Tibial artery (tissue), 4 donors: Measurements from ENCODE around the gene FADD.

Experiments
- DNase-seq, 2 donors: peaks; one replicate each; pipeline ENCODE4 v3.0.0-alpha.2; 2019
- H3K27ac ChIP-seq, 2 donors: fragments of 200-600 bp; sonication (generic) in 1 of 2; 1 replicate in 1 of 2; 2 replicates in 1 of 2; pipeline ENCODE4 v1.5.1; 2018 to 2019; ENCODE audit warnings: mild to moderate bottlenecking in 1 of 2
- H3K27me3 ChIP-seq, 2 donors: fragments of 200-600 bp; sonication (generic) in 1 of 2; one replicate each; pipeline versions ENCODE4 v1.5.1 to v1.6.0; 2016 to 2019
- H3K36me3 ChIP-seq, 3 donors: fragments of 200-600 bp; sonication (generic) in 2 of 3; one replicate each; pipeline ENCODE4 v1.5.1; 2016 to 2019; ENCODE audit warnings: mild to moderate bottlenecking in 2 of 3
- H3K4me1 ChIP-seq, 4 donors: fragments of 200-600 bp; sonication (generic) in 2 of 4; 1 replicate in 3 of 4; 2 replicates in 1 of 4; pipeline ENCODE4 v1.5.1; 2016 to 2019
- H3K4me3 ChIP-seq, 2 donors: fragments of 200-600 bp; sonication (generic) in 1 of 2; 1 replicate in 1 of 2; 2 replicates in 1 of 2; pipeline ENCODE4 v1.5.1; 2018 to 2019; ENCODE audit warnings: mild to moderate bottlenecking in 2 of 2
- H3K9me3 ChIP-seq, 3 donors: fragments of 200-600 bp; sonication (generic) in 1 of 3; one replicate each; pipeline ENCODE4 v1.5.1; 2016 to 2019
- CTCF ChIP-seq, 2 experiments: fragments of 200-600 bp in 1 of 2; fragments of 450-650 bp in 1 of 2; IDR thresholded peaks; one replicate each; pipeline ENCODE4 v1.5.1; 2017 to 2019; ENCODE audit warnings: antibody characterized with exemption in 2 of 2, mild to moderate bottlenecking in 1 of 2, moderate library complexity in 1 of 2
- intact Hi-C: fragments of 100-400 bp; cut with DNase I; formaldehyde crosslinking; loops from one replicate; pipeline ENCODE4 v1.15.0; 2023; ENCODE audit warnings: low total_unique reads

FADD gene

GRCh38 chr11:70226967-70227366 is 23.9 kb downstream of the FADD start:
- peaks cover 0 to 15% (median 4%) of the 10 kb centered on the region in 4 donors for H3K4me1 ChIP-seq
- intact Hi-C loops = no loop called here
- H3K27ac ChIP-seq = no peak overlapping the region
- no peak overlapping the region for H3K4me3 ChIP-seq
- H3K27me3 ChIP-seq = no peaks in the 10 kb centered on the region
- H3K9me3 ChIP-seq = no peaks in the 10 kb centered on the region
- H3K36me3 ChIP-seq = no peaks in the 10 kb centered on the region
- no peak for DNase-seq
- TF ChIP-seq CTCF (IDR thresholded peaks at IDR 0.05) = no peak

- no peaks in the 10 kb centered on the region for H3K9me3 ChIP-seq
- DNase-seq = no peak
- H3K27me3 ChIP-seq = no peaks in the 10 kb centered on the region
- intact Hi-C loops = no loop called here
- H3K27ac ChIP-seq = no peak overlapping the region
- TF ChIP-seq CTCF (IDR thresholded peaks at IDR 0.05) = no peak
- H3K4me1 ChIP-seq = peaks cover 0 to 15% (median 4%) of the 10 kb centered on the region in 4 donors
- no peak overlapping the region for H3K4me3 ChIP-seq
- H3K36me3 ChIP-seq = no peaks in the 10 kb centered on the region
Measured at GRCh38 chr11:70229737-70230136, 26.6 kb downstream of the FADD start.

GRCh38 chr11:70230151-70230839 is 27.2 kb downstream of the FADD start:
- no peak for DNase-seq
- H3K9me3 ChIP-seq = no peaks in the 10 kb centered on the region
- H3K36me3 ChIP-seq = no peaks in the 10 kb centered on the region
- no peak overlapping the region for H3K4me3 ChIP-seq
- H3K4me1 ChIP-seq = peaks cover 0 to 15% (median 4%) of the 10 kb centered on the region in 4 donors
- TF ChIP-seq CTCF (IDR thresholded peaks at IDR 0.05) = no peak
- no peak overlapping the region for H3K27ac ChIP-seq
- intact Hi-C loops = no loop called here
- no peaks in the 10 kb centered on the region for H3K27me3 ChIP-seq

- DNase-seq = no peak
Measured at GRCh38 chr11:70230840-70231710, 28.0 kb downstream of the FADD start.

GRCh38 chr11:70233034-70233433 is 29.9 kb downstream of the FADD start:
- H3K4me1 ChIP-seq = peaks cover 0 to 15% (median 4%) of the 10 kb centered on the region in 4 donors
- no peaks in the 10 kb centered on the region for H3K9me3 ChIP-seq
- no peaks in the 10 kb centered on the region for H3K36me3 ChIP-seq
- TF ChIP-seq CTCF (IDR thresholded peaks at IDR 0.05) = no peak
- H3K27ac ChIP-seq = no peak overlapping the region
- intact Hi-C loops = no loop called here
- no peak overlapping the region for H3K4me3 ChIP-seq
- no peak for DNase-seq
- H3K27me3 ChIP-seq = no peaks in the 10 kb centered on the region

More at GRCh38 chr11:70230840-70231710, 28.0 kb downstream of the FADD start:
- Histone ChIP-seq H3K9me3 (no peaks in the 10 kb centered on the region), H3K4me3 (no peak overlapping the region), H3K27me3 (no peaks in the 10 kb centered on the region), H3K27ac (no peak overlapping the region), H3K36me3 (no peaks in the 10 kb centered on the region), H3K4me1 (peaks cover 0 to 15% (median 4%) of the 10 kb centered on the region in 4 donors)
- intact Hi-C loops = no loop called here
- no peak for TF ChIP-seq CTCF (IDR thresholded peaks at IDR 0.05)
